Suprapubic skin (tissue), 4 donors: ENCODE results near the gene ART4. TPM values are rescaled to one million over a fixed set of nuclear protein-coding genes. Genes with fewer than 3 reads are reported as not detected.
A peak's percentile ranks its signal among the peaks of the same experiment; 100 is the strongest.

Source experiments
- DNase-seq, 2 donors: peaks; one replicate each; pipeline ENCODE4 v3.0.0-alpha.2; 2019; ENCODE audit warnings: low spot score in 2 of 2
- H3K27ac ChIP-seq: fragments of 200-600 bp; sonication (generic); one replicate; pipeline ENCODE4 v1.5.1; 2019
- H3K27me3 ChIP-seq: fragments of 200-600 bp; sonication (generic); one replicate; pipeline ENCODE4 v1.5.1; 2019
- H3K36me3 ChIP-seq: fragments of 200-600 bp; sonication (generic); one replicate; pipeline ENCODE4 v1.5.1; 2019
- H3K4me1 ChIP-seq: fragments of 200-600 bp; sonication (generic); one replicate; pipeline ENCODE4 v1.5.1; 2019
- H3K4me3 ChIP-seq: fragments of 200-600 bp; sonication (generic); one replicate; pipeline ENCODE4 v1.5.1; 2019; ENCODE audit warnings: mild to moderate bottlenecking
- H3K9me3 ChIP-seq: fragments of 200-600 bp; sonication (generic); one replicate; pipeline ENCODE4 v1.5.1; 2019
- EP300 ChIP-seq: sonication (generic); formaldehyde crosslinking; IDR thresholded peaks from one replicate; pipeline ENCODE4 v1.6.1; 2017; ENCODE audit warnings: antibody characterized with exemption
- POLR2A ChIP-seq, 2 donors: fragments of 450-650 bp; IDR thresholded peaks; one replicate each; pipeline ENCODE4 v1.6.1; 2017; ENCODE audit warnings: antibody characterized with exemption in 2 of 2, mild to moderate bottlenecking in 2 of 2, moderate library complexity in 2 of 2
- POLR2AphosphoS5 ChIP-seq, 3 donors: sonication (generic); formaldehyde crosslinking; IDR thresholded peaks; one replicate each; pipeline ENCODE4 v1.6.1; 2017; ENCODE audit warnings: antibody characterized with exemption in 3 of 3
- WGBS: methylation state at CpG from one replicate; pipeline ENCODE4 v1.1.5; 2018; 5-methylcytosine and 5-hydroxymethylcytosine counted together
- total RNA-seq, 4 donors: library from RNA; depleted of rRNA; stranded (reverse); fragments of >200 nt; gene quantifications; one replicate each; pipeline ENCODE4 v1.1.0, GENCODE V29; 2016
- TF ChIP-seq, protein P1 (sequence below), 2 donors: fragments of 200-600 bp in 1 of 2; fragments of 450-650 bp in 1 of 2; sonication (generic) in 1 of 2; IDR thresholded peaks; one replicate each; pipeline ENCODE4 v1.5.1; 2016 to 2019; ENCODE audit warnings: antibody characterized with exemption in 2 of 2, mild to moderate bottlenecking in 1 of 2, moderate library complexity in 1 of 2

The ART4 gene
- total RNA-seq, 4 donors from 2014 or later = 0.17 to 1.3 (median 0.42) TPM; not detected in 1

- DNase-seq = no peak
- Histone ChIP-seq H3K4me1 (no peaks in the 10 kb centered on the region), H3K27me3 (no peaks in the 10 kb centered on the region), H3K9me3 (no peaks in the 10 kb centered on the region), H3K4me3 (no peak overlapping the region), H3K27ac (no peak overlapping the region), H3K36me3 (no peaks in the 10 kb centered on the region)
- TF ChIP-seq POLR2A (IDR thresholded peaks at IDR 0.05) = no peak
- TF ChIP-seq, protein P1, sequence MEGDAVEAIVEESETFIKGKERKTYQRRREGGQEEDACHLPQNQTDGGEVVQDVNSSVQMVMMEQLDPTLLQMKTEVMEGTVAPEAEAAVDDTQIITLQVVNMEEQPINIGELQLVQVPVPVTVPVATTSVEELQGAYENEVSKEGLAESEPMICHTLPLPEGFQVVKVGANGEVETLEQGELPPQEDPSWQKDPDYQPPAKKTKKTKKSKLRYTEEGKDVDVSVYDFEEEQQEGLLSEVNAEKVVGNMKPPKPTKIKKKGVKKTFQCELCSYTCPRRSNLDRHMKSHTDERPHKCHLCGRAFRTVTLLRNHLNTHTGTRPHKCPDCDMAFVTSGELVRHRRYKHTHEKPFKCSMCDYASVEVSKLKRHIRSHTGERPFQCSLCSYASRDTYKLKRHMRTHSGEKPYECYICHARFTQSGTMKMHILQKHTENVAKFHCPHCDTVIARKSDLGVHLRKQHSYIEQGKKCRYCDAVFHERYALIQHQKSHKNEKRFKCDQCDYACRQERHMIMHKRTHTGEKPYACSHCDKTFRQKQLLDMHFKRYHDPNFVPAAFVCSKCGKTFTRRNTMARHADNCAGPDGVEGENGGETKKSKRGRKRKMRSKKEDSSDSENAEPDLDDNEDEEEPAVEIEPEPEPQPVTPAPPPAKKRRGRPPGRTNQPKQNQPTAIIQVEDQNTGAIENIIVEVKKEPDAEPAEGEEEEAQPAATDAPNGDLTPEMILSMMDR (IDR thresholded peaks at IDR 0.05) = no peak
- TF ChIP-seq EP300 = no peak
- no peak for TF ChIP-seq POLR2AphosphoS5 (IDR thresholded peaks at IDR 0.05)
- WGBS = 95% methylated on average over 2 of the region's 2 CpGs
These were observed 31.8 kb downstream of the ART4 start for GRCh38 chr12:14811486-14811885.

GRCh38 chr12:14810953-14811483 lies 32.3 kb downstream of the ART4 start:
- H3K4me1 ChIP-seq = no peaks in the 10 kb centered on the region
- TF ChIP-seq POLR2A (IDR thresholded peaks at IDR 0.05) = no peak
- TF ChIP-seq, protein P1 (IDR thresholded peaks at IDR 0.05) = no peak
- TF ChIP-seq POLR2AphosphoS5 (IDR thresholded peaks at IDR 0.05) = no peak
- TF ChIP-seq EP300 = no peak
- H3K4me3 ChIP-seq = no peak overlapping the region
- H3K36me3 ChIP-seq = no peaks in the 10 kb centered on the region
- no peaks in the 10 kb centered on the region for H3K27me3 ChIP-seq
- H3K27ac ChIP-seq = no peak overlapping the region
- H3K9me3 ChIP-seq = no peaks in the 10 kb centered on the region
- 96% methylated on average over 1 of the region's 1 CpG for WGBS
- no peak for DNase-seq

GRCh38 chr12:14810167-14810952 lies 33.0 kb downstream of the ART4 start:
- 93% methylated on average over 5 of the region's 5 CpGs for WGBS
- no peak overlapping the region for H3K27ac ChIP-seq
- DNase-seq = no peak

GRCh38 chr12:14803830-14804160 lies 39.5 kb downstream of the ART4 start:
- no peaks in the 10 kb centered on the region for H3K9me3 ChIP-seq
- WGBS = 0% methylated on average over 12 of the region's 12 CpGs

More at GRCh38 chr12:14810167-14810952, 33.0 kb downstream of the ART4 start:
- TF ChIP-seq POLR2AphosphoS5 (IDR thresholded peaks at IDR 0.05) = no peak
- no peak for TF ChIP-seq EP300
- TF ChIP-seq, protein P1 (IDR thresholded peaks at IDR 0.05) = no peak
- no peak for TF ChIP-seq POLR2A (IDR thresholded peaks at IDR 0.05)
- Histone ChIP-seq H3K4me1 (no peaks in the 10 kb centered on the region), H3K4me3 (no peak overlapping the region), H3K27me3 (no peaks in the 10 kb centered on the region), H3K9me3 (no peaks in the 10 kb centered on the region), H3K36me3 (no peaks in the 10 kb centered on the region)

More at GRCh38 chr12:14803830-14804160, 39.5 kb downstream of the ART4 start:
- DNase-seq = no peak
- peaks cover 21% of the 10 kb centered on the region for H3K4me1 ChIP-seq
- TF ChIP-seq, protein P1 (IDR thresholded peaks at IDR 0.05) = no peak
- TF ChIP-seq POLR2AphosphoS5 (IDR thresholded peaks at IDR 0.05) (no peak), EP300 (no peak), POLR2A (IDR thresholded peaks at IDR 0.05) (no peak)
- H3K36me3 ChIP-seq = peaks cover 5% of the 10 kb centered on the region
- peak overlapping the region; percentile 93 for H3K27ac ChIP-seq
- H3K27me3 ChIP-seq = no peaks in the 10 kb centered on the region
- peak overlapping the region; percentile 91 for H3K4me3 ChIP-seq
